ENCODE data around the gene DENR. TPM values are rescaled to one million over a fixed set of nuclear protein-coding genes. Genes with fewer than 3 reads are reported as not detected.
A peak's percentile ranks its signal among the peaks of the same experiment; 100 is the strongest.

The DENR gene
- polyA plus RNA-seq, 1 donor (not counting 4 experiments of a cell fraction or from before 2014, with no cell fraction given): 59.8 TPM

GRCh38 chr12:122730215-122731014 lies 22.2 kb upstream of the DENR start, which contains the start of gene HCAR1:
HCAR1 (minus strand) TSS chr12:122730844; CDS start chr12:122730339, 505 bp downstream.
- no peak for TF ChIP-seq EZH2 (IDR thresholded peaks at IDR 0.05; ENCODE audit: low read length)
- no peak for TF ChIP-seq CTCF (optimal IDR thresholded peaks at IDR 0.05 in 1 of 3, IDR thresholded peaks at IDR 0.05 in 1 of 3, conservative IDR thresholded peaks at IDR 0.05 in 1 of 3; ENCODE audit: extremely low read depth in 1 of 3, insufficient read depth in 2 of 3, low read length in 3 of 3)
- Histone ChIP-seq H3K27me3 (ENCODE audit: control insufficient read depth, extremely low read depth, insufficient read depth, low read length) (no peaks in the 10 kb centered on the region), H3K4me2 (ENCODE audit: control insufficient read depth, extremely low read depth, insufficient read depth, low read depth, low read length) (peak within 1 kb of the TSS; percentile 17), H3K4me1 (ENCODE audit: control insufficient read depth, extremely low read depth, insufficient read depth, low read length) (peaks cover 11% of the 10 kb centered on the region), H3K27ac (ENCODE audit: control insufficient read depth, insufficient read depth, low read length) (no peak within 1 kb of the TSS), H2AFZ (ENCODE audit: control insufficient read depth, low read length) (peak within 1 kb of the TSS; percentile 23), H3K9ac (ENCODE audit: control insufficient read depth, extremely low read depth, insufficient read depth, low read length) (peak within 1 kb of the TSS; percentile 20), H3K9me1 (ENCODE audit: control insufficient read depth, extremely low read depth, insufficient read depth, low read length) (no peaks in the 10 kb centered on the region), H4K20me1 (ENCODE audit: control insufficient read depth, extremely low read depth, insufficient read depth, low read length) (no peaks in the 10 kb centered on the region), H3K9me3 (ENCODE audit: control insufficient read depth, low read depth, low read length) (no peaks in the 10 kb centered on the region), H3K79me2 (ENCODE audit: control insufficient read depth, insufficient read depth, low read length) (no peaks in the 10 kb centered on the region), H3K36me3 (ENCODE audit: control insufficient read depth in 2 of 2, extremely low read depth in 1 of 2, insufficient read depth in 2 of 2, low read length in 2 of 2) (no peaks in the 10 kb centered on the region), H3K4me3 (ENCODE audit: control insufficient read depth in 2 of 3, extremely low read depth in 1 of 3, insufficient read depth in 2 of 3, low read depth in 1 of 3, low read length in 3 of 3) (peak within 1 kb of the TSS in 1 of 3 experiments; percentile 8)
- no peak for DNase-seq (ENCODE audit: low read depth, low spot score)
- no peak for FAIRE-seq
- dilution Hi-C loops (cut with MboI; ENCODE audit: extremely low pct_ligation_motif_present, low sequenced_read_pairs): no loop called here

DNA sequence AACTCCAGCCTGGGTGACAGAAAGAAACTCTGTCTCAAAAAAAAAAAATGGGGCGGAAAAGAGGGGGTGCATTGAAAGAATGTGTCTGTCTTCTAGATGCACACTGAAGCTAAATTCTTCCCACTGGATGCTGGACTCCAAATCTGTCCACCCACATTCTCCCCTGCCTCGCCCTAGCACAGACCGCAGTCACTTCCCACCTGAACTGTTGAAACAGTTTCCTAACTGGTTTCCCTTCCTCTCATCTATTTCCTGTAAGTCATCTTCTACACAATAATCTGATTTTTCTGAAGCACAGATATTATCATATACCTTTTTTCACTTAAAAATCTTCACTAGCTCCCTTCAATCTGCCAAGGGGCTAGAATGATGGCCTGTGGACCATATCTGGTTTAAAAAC lies 20.5 kb upstream of the DENR start:
- Histone ChIP-seq H2AFZ (ENCODE audit: control insufficient read depth, low read length) (no peak overlapping the region), H3K4me1 (ENCODE audit: control insufficient read depth, extremely low read depth, insufficient read depth, low read length) (no peaks in the 10 kb centered on the region), H3K9me3 (ENCODE audit: control insufficient read depth, low read depth, low read length) (no peaks in the 10 kb centered on the region), H4K20me1 (ENCODE audit: control insufficient read depth, extremely low read depth, insufficient read depth, low read length) (no peaks in the 10 kb centered on the region), H3K36me3 (ENCODE audit: control insufficient read depth in 2 of 2, extremely low read depth in 1 of 2, insufficient read depth in 2 of 2, low read length in 2 of 2) (no peaks in the 10 kb centered on the region), H3K9me1 (ENCODE audit: control insufficient read depth, extremely low read depth, insufficient read depth, low read length) (no peaks in the 10 kb centered on the region), H3K9ac (ENCODE audit: control insufficient read depth, extremely low read depth, insufficient read depth, low read length) (no peak overlapping the region), H3K4me2 (ENCODE audit: control insufficient read depth, extremely low read depth, insufficient read depth, low read depth, low read length) (no peak overlapping the region), H3K79me2 (ENCODE audit: control insufficient read depth, insufficient read depth, low read length) (no peaks in the 10 kb centered on the region), H3K27ac (ENCODE audit: control insufficient read depth, insufficient read depth, low read length) (no peak overlapping the region), H3K4me3 (ENCODE audit: control insufficient read depth in 2 of 3, extremely low read depth in 1 of 3, insufficient read depth in 2 of 3, low read depth in 1 of 3, low read length in 3 of 3) (no peak overlapping the region), H3K27me3 (ENCODE audit: control insufficient read depth, extremely low read depth, insufficient read depth, low read length) (no peaks in the 10 kb centered on the region)
- no peak for FAIRE-seq
- dilution Hi-C loops (cut with MboI; ENCODE audit: extremely low pct_ligation_motif_present, low sequenced_read_pairs): no loop called here
- DNase-seq (ENCODE audit: low read depth, low spot score): no peak
- TF ChIP-seq CTCF (optimal IDR thresholded peaks at IDR 0.05 in 1 of 3, IDR thresholded peaks at IDR 0.05 in 1 of 3, conservative IDR thresholded peaks at IDR 0.05 in 1 of 3; ENCODE audit: extremely low read depth in 1 of 3, insufficient read depth in 2 of 3, low read length in 3 of 3): no peak
- no peak for TF ChIP-seq EZH2 (IDR thresholded peaks at IDR 0.05; ENCODE audit: low read length)
